SK-N-SH treated with all-trans-retinoic acid at 6 μM for 48 hours (cell line): ENCODE results near the gene DLG1.

ENCODE experiments used
- CSDC2 ChIP-seq: fragments of 250-450 bp; sonication (Bioruptor Pico); IDR thresholded peaks from 2 replicates; pipeline ENCODE4 v1.5.0; 2020; ENCODE audit warnings: mild to moderate bottlenecking, moderate library complexity
- RARB ChIP-seq: fragments of 250-450 bp; sonication (Bioruptor Pico); IDR thresholded peaks from 2 replicates; pipeline ENCODE4 v1.8.0; 2021; ENCODE audit warnings: mild to moderate bottlenecking, moderate library complexity
- ZC3H10 ChIP-seq: fragments of 250-450 bp; sonication (Bioruptor Pico); IDR thresholded peaks from 2 replicates; pipeline ENCODE4 v1.5.1; 2021; ENCODE audit warnings: mild to moderate bottlenecking, moderate library complexity
- ZFP30 ChIP-seq: fragments of 450-650 bp; formaldehyde crosslinking; IDR thresholded peaks from 2 replicates; pipeline ENCODE4 v1.5.0; 2022; ENCODE audit warnings: mild to moderate bottlenecking, moderate library complexity
- ZNF8 ChIP-seq: fragments of 450-650 bp; formaldehyde crosslinking; IDR thresholded peaks from 2 replicates; pipeline ENCODE4 v1.5.0; 2020; ENCODE audit warnings: mild to moderate bottlenecking, moderate library complexity
- TF ChIP-seq, protein P1 (sequence below): fragments of 250-450 bp; sonication (Bioruptor Pico); IDR thresholded peaks from 2 replicates; pipeline ENCODE4 v1.8.0; 2020; ENCODE audit warnings: mild to moderate bottlenecking, moderate library complexity, borderline replicate concordance

GRCh38 chr3:197010556-197011351 lies 287.7 kb downstream of the DLG1 start:
- TF ChIP-seq ZNF8 (CRISPR knock-in tag) (no peak), ZC3H10 (CRISPR knock-in tag) (no peak), RARB (CRISPR knock-in tag) (no peak), CSDC2 (CRISPR knock-in tag) (no peak), ZFP30 (no peak)
- TF ChIP-seq, protein P1, sequence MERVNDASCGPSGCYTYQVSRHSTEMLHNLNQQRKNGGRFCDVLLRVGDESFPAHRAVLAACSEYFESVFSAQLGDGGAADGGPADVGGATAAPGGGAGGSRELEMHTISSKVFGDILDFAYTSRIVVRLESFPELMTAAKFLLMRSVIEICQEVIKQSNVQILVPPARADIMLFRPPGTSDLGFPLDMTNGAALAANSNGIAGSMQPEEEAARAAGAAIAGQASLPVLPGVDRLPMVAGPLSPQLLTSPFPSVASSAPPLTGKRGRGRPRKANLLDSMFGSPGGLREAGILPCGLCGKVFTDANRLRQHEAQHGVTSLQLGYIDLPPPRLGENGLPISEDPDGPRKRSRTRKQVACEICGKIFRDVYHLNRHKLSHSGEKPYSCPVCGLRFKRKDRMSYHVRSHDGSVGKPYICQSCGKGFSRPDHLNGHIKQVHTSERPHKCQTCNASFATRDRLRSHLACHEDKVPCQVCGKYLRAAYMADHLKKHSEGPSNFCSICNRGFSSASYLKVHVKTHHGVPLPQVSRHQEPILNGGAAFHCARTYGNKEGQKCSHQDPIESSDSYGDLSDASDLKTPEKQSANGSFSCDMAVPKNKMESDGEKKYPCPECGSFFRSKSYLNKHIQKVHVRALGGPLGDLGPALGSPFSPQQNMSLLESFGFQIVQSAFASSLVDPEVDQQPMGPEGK = no peak
